ENCODE data around the gene TCOF1.

- TF ChIP-seq CTCF (IDR thresholded peaks at IDR 0.05; ENCODE audit: insufficient read depth, low read length, poor library complexity, severe bottlenecking) = no peak
- TF ChIP-seq EZH2phosphoT487 (conservative IDR thresholded peaks at IDR 0.05; ENCODE audit: low read length) = no peak
Observed at GRCh38 chr5:150329881-150330876, 27.3 kb upstream of the TCOF1 start.

Measured in SU-DHL-6 (cell line).